Activated naive CD8-positive, alpha-beta T cell treated with anti-CD3 and anti-CD28 coated beads, Interleukin-2, amount 50 U/mL, for 16 hours (primary cell): Measurements from ENCODE around the gene IL5.
A peak's percentile ranks its signal among the peaks of the same experiment; 100 is the strongest.

Experiments used
- DNase-seq: peaks from one replicate; pipeline ENCODE4 v3.0.0-alpha.2; 2020; ENCODE audit warnings: low read depth, low spot score

IL5 gene

DNA sequence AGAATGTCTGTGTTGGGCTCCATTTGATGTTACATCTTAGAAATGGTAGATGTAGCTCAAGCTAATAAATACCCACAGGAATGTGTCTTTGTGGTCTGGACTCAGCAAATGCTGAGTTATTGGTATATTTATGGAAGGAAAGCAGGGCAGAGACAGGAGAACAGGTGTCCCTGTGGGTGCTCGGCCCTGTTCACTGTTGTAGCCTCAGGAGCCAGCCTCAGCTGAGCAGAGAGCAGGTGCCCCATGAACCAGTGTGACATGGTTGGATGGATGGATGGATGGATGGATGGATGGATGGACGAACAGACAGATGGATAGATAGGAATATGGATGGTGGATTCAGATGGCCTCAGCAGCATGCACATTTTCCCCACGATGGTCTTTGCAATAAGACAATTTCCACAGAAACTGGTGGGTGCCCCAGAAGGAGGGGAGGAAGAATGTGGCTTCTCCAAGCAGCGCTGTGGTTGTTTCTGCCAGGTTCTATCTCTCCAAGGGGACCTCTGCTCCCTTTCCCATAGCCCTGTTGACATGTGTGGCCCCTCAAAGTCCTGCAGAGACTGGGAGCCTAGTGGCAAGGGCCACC lies 44.5 kb downstream of the IL5 start:
- no peak for DNase-seq

DNA sequence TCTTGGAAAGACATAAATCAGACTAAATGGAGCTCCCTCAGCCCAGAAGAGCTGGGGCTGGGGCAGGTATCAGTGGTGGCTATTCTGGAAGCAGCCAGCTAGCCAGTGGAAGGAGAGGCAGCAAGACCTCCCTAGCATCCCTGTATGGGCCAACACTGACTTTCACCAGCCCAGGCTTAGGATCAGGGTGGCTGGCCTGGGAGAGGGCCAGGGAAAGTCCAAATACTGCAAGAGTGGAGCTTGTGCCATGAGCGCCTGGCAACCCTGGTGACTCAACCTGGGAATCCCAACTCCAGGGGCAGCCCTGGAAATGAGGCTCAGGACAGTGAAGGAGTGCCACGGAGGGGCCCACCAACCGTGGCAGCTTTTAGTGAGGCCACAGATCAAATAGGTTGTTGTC lies 45.2 kb downstream of the IL5 start:
- DNase-seq, result no peak

GRCh38 chr5:132497488-132497997 lies 45.8 kb downstream of the IL5 start:
- no peak for DNase-seq

DNA sequence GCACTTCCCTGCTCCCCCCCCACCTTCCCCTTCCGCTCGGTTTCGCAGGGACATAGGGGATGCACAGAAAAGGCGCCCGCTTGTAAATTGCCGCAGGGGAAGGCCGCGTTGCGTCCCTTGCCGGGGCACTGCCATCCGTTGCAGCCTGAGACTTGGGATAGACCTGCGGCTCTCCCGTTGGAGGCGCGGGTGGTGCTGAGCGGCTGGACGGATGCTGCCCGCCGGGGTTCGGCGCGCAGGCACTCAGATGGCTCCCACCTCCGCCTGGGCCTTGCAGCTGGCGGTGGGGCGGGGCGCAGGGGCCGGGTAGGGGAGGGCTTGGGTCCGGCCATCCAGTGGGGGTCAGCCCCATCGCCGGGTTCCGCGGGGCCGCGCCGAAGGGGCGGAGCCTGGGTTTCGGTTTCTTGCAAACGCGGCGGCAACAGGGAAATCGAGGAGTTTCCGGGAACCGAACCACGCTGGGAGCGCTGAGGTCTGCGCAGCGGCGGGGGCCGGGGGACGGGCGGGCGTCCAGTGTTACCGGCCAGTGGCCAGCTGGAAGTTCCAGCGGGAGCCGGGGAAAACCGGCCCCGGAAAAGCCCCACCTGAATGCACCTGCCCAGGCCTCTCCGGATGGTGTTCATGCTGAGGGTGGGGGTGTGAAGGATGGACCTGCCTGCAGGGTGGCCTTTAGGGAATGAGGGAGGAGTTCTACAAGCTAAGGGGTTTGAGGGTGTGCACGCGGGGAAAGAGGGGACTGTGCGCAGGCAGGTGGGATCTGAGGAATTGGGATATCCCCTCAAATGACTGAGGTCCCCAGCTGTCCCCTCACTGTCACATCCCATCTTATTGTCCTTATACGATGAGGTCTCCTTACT lies 46.5 kb downstream of the IL5 start:
- no peak for DNase-seq

- DNase-seq, result peak; percentile 85
These were observed 47.1 kb downstream of the IL5 start for GRCh38 chr5:132496191-132496630.

GRCh38 chr5:132495667-132496190 lies 47.6 kb downstream of the IL5 start:
- peak; percentile 79 for DNase-seq

GRCh38 chr5:132493821-132494220 lies 49.5 kb downstream of the IL5 start:
- no peak for DNase-seq

DNA sequence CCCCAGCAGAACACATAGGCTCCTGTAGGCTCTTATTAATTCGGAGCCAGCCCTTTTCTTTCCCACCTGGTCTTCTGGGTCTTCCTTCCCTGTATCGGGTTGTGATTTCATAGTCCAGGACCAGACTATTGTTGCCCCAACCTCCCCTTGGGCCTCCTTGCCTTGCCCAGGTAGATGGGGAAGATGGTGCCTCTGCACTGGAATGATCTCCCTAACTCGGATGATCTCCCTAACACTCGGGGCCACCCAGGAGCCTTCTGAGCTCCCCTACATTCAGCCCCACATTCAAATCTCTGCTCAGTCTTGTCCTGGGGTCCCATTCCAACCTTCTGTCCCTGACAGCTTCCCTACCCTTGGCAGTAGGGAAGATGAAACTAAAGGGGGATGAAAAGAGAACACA lies 50.1 kb downstream of the IL5 start:
- DNase-seq, result no peak

GRCh38 chr5:132492386-132493125 lies 50.8 kb downstream of the IL5 start:
- no peak for DNase-seq
